ENCODE data around the gene VPS36. TPM values are rescaled to one million over a fixed set of nuclear protein-coding genes. Genes with fewer than 3 reads are reported as not detected.
"Not testable (repeated sequence)": the region's sequence is repeated elsewhere in the genome, so short reads cannot be mapped to it uniquely, and the experiment has no call there.

VPS36 gene
- total RNA-seq, 1 experiment from 2014 or later = 48.7 TPM

DNA sequence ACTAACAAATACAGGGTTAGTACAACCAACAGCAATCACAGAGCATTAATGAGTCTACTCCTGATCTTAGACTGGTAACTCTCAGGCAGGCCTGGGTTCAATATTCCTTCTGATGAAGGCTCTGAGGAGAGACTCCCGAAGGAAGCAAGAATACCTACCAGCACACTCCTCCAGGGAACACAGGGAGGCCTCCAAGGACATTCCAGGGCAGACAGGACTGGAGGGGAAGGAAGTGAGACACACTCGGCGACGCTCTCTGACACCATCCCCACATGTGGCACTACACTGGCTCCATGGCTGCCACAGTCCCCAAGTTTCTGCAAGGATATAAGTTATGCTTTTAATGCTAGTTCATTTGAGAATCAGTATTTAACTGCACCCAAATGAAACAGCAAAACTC lies 64.6 kb downstream of the VPS36 start:
- H4K20me1 ChIP-seq (ENCODE audit: insufficient read depth, low read depth, low read length) = no peaks in the 10 kb centered on the region
- no peak overlapping the region for H3K27ac ChIP-seq (ENCODE audit: low read length)
- H3K79me2 ChIP-seq (ENCODE audit: low read length) = no peaks in the 10 kb centered on the region
- H2AFZ ChIP-seq (ENCODE audit: low read length) = no peak overlapping the region
- no peaks in the 10 kb centered on the region for H3K27me3 ChIP-seq (ENCODE audit: low read length)
- no peak overlapping the region for H3K4me2 ChIP-seq (ENCODE audit: low read depth, low read length, poor library complexity, severe bottlenecking)
- H3K4me1 ChIP-seq (ENCODE audit: low read length) = no peaks in the 10 kb centered on the region
- H3K36me3 ChIP-seq (ENCODE audit: insufficient read depth, low read length) = no peaks in the 10 kb centered on the region
- H3K4me3 ChIP-seq (ENCODE audit: low read length) = no peak overlapping the region
- H3K9ac ChIP-seq (ENCODE audit: low read length) = no peak overlapping the region
- H3K9me2 ChIP-seq (replicated peaks; ENCODE audit: insufficient read depth, low read length) = no peaks in the 10 kb centered on the region
- no peak for DNase-seq
- H3K9me3 ChIP-seq (ENCODE audit: low read length) = no peaks in the 10 kb centered on the region

DNA sequence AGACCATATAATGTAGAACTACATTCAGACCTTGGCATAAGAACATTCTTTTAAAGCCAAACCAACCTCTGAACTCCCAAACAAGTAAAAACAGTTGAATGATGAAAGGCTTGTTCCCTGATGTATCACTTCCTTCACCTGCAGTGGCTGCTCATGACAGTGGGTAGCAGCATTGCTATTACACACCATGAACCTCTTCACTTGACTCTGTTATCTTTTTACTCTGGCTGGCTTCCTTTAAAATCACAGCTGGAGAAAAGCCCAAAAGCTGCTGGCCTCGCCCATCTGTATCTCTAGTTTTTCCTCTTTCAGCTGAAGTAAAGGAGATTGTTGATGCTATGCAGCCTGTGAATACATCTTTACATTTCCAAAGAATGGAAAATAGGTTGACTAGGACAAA lies 67.1 kb downstream of the VPS36 start:
- no peaks in the 10 kb centered on the region for H3K9me2 ChIP-seq (replicated peaks; ENCODE audit: insufficient read depth, low read length)
- H3K4me1 ChIP-seq (ENCODE audit: low read length) = no peaks in the 10 kb centered on the region
- H3K79me2 ChIP-seq (ENCODE audit: low read length) = no peaks in the 10 kb centered on the region
- no peak overlapping the region for H3K4me3 ChIP-seq (ENCODE audit: low read length)
- H4K20me1 ChIP-seq (ENCODE audit: insufficient read depth, low read depth, low read length) = no peaks in the 10 kb centered on the region
- no peaks in the 10 kb centered on the region for H3K36me3 ChIP-seq (ENCODE audit: insufficient read depth, low read length)
- no peak overlapping the region for H3K27ac ChIP-seq (ENCODE audit: low read length)
- H3K9ac ChIP-seq (ENCODE audit: low read length) = no peak overlapping the region
- H3K27me3 ChIP-seq (ENCODE audit: low read length) = no peaks in the 10 kb centered on the region
- no peak overlapping the region for H3K4me2 ChIP-seq (ENCODE audit: low read depth, low read length, poor library complexity, severe bottlenecking)
- no peaks in the 10 kb centered on the region for H3K9me3 ChIP-seq (ENCODE audit: low read length)
- no peak for DNase-seq
- H2AFZ ChIP-seq (ENCODE audit: low read length) = no peak overlapping the region

DNA sequence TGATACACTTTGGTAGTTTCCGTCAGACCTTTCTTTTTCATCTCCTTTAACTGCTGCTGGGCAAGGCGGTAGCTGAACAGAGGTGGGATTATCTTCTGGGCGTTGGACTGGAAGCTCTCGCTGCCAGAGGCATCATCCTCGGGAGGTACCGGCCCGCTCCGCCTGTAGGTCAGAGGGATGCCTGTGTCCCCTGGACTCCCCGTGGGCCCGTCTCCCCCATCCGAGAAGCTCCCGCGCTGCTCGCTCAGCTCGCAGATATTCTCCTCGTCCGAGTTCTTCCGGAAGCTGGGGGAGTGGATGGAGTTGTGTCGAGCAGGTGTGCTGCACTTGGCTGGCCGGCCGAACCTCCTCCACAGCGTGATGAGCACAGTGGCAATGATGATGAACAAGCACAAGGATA lies 72.1 kb downstream of the VPS36 start:
- no peak for DNase-seq
- no peaks in the 10 kb centered on the region for H3K36me3 ChIP-seq (ENCODE audit: insufficient read depth, low read length)
- no peaks in the 10 kb centered on the region for H3K4me1 ChIP-seq (ENCODE audit: low read length)

DNA sequence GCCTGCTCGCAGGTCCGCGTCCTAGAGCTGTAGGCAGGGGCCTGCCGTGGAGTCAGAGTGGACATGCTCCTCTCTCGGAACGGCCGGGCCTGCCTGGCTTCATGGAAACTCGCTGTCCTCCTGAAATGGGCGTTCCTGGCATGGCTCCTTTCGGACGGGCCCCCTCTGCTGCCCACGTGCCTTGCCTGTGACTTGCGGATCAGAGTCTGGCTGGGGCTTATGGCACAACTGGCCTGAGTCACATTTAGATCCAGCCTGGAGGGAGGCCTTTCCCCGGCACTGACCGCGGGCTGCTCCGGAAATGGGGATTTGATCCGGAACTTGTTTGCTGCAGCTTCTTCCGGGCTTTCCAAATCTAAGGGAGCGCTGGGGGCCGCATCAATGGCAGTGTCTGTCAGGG lies 72.5 kb downstream of the VPS36 start:
- H3K36me3 ChIP-seq (ENCODE audit: insufficient read depth, low read length) = no peaks in the 10 kb centered on the region
- no peak overlapping the region for H2AFZ ChIP-seq (ENCODE audit: low read length)
- H3K9ac ChIP-seq (ENCODE audit: low read length) = no peak overlapping the region
- DNase-seq = no peak
- no peaks in the 10 kb centered on the region for H3K79me2 ChIP-seq (ENCODE audit: low read length)
- no peak overlapping the region for H3K27ac ChIP-seq (ENCODE audit: low read length)
- no peaks in the 10 kb centered on the region for H3K9me2 ChIP-seq (replicated peaks; ENCODE audit: insufficient read depth, low read length)
- no peaks in the 10 kb centered on the region for H3K4me1 ChIP-seq (ENCODE audit: low read length)
- H4K20me1 ChIP-seq (ENCODE audit: insufficient read depth, low read depth, low read length) = no peaks in the 10 kb centered on the region
- no peaks in the 10 kb centered on the region for H3K9me3 ChIP-seq (ENCODE audit: low read length)
- no peaks in the 10 kb centered on the region for H3K27me3 ChIP-seq (ENCODE audit: low read length)
- no peak overlapping the region for H3K4me3 ChIP-seq (ENCODE audit: low read length)
- no peak overlapping the region for H3K4me2 ChIP-seq (ENCODE audit: low read depth, low read length, poor library complexity, severe bottlenecking)

More for the DNA sequence above, 72.1 kb downstream of the VPS36 start:
- Histone ChIP-seq H2AFZ (ENCODE audit: low read length) (no peak overlapping the region), H3K9me2 (replicated peaks; ENCODE audit: insufficient read depth, low read length) (no peaks in the 10 kb centered on the region), H3K9ac (ENCODE audit: low read length) (no peak overlapping the region), H3K9me3 (ENCODE audit: low read length) (no peaks in the 10 kb centered on the region), H3K27ac (ENCODE audit: low read length) (no peak overlapping the region), H3K4me2 (ENCODE audit: low read depth, low read length, poor library complexity, severe bottlenecking) (no peak overlapping the region), H3K4me3 (ENCODE audit: low read length) (no peak overlapping the region), H3K79me2 (ENCODE audit: low read length) (no peaks in the 10 kb centered on the region), H3K27me3 (ENCODE audit: low read length) (no peaks in the 10 kb centered on the region), H4K20me1 (ENCODE audit: insufficient read depth, low read depth, low read length) (no peaks in the 10 kb centered on the region)

DNA sequence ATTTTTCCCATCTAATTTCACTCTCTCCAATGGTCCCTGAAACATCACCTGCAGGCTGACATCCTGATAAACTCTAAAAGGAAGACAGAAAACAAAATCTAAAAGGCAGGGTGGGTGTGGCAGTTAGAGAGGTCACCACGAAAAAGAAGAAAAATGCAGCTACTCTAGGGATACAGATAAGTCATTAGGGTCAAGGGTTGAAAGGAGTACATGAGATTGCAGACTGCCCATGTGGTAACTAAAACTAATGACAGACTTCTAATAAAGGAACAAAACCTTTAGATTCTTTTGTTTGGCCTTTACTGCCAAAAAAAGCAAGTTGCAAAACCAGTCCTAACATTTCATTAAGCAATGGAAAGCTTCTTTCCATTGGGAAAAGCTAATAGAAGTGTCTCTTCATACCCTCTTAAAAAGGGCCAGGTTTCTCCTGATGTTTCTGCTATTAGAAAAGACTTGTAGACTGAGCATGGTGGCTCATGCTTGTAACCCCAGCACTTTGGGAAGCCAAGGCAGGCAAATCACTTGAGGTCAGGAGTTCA lies 75.5 kb downstream of the VPS36 start:
- Histone ChIP-seq H2AFZ (ENCODE audit: low read length) (no peak overlapping the region), H3K36me3 (ENCODE audit: insufficient read depth, low read length) (no peaks in the 10 kb centered on the region), H4K20me1 (ENCODE audit: insufficient read depth, low read depth, low read length) (no peaks in the 10 kb centered on the region), H3K9me2 (replicated peaks; ENCODE audit: insufficient read depth, low read length) (no peaks in the 10 kb centered on the region), H3K79me2 (ENCODE audit: low read length) (no peaks in the 10 kb centered on the region), H3K4me2 (ENCODE audit: low read depth, low read length, poor library complexity, severe bottlenecking) (no peak overlapping the region), H3K9ac (ENCODE audit: low read length) (no peak overlapping the region), H3K4me3 (ENCODE audit: low read length) (no peak overlapping the region), H3K27me3 (ENCODE audit: low read length) (no peaks in the 10 kb centered on the region), H3K9me3 (ENCODE audit: low read length) (no peaks in the 10 kb centered on the region), H3K27ac (ENCODE audit: low read length) (no peak overlapping the region), H3K4me1 (ENCODE audit: low read length) (no peaks in the 10 kb centered on the region)
- DNase-seq = no peak

DNA sequence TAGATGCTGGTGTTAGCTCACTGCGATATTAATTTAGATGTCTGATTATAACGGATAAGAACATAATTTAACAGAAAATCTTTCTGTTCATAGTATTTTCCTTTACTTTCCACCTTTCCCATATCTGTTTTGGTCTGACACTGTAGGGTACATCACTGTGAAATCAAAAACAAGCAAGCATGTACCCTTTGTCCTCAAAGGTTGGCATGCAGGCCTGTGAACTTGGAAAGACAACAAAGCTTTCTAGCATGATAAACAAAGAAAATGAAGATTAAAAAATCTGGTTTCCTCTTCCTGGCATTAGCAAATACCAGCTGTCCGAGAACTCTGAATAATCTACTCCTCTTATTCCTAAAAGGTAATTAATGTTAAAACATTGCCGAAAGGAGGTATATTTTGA lies 76.0 kb downstream of the VPS36 start:
- Histone ChIP-seq H3K4me3 (ENCODE audit: low read length) (no peak overlapping the region), H3K27ac (ENCODE audit: low read length) (no peak overlapping the region), H3K9ac (ENCODE audit: low read length) (no peak overlapping the region), H4K20me1 (ENCODE audit: insufficient read depth, low read depth, low read length) (no peaks in the 10 kb centered on the region), H3K36me3 (ENCODE audit: insufficient read depth, low read length) (no peaks in the 10 kb centered on the region), H3K4me2 (ENCODE audit: low read depth, low read length, poor library complexity, severe bottlenecking) (no peak overlapping the region), H3K79me2 (ENCODE audit: low read length) (no peaks in the 10 kb centered on the region), H2AFZ (ENCODE audit: low read length) (no peak overlapping the region), H3K9me3 (ENCODE audit: low read length) (no peaks in the 10 kb centered on the region), H3K27me3 (ENCODE audit: low read length) (no peaks in the 10 kb centered on the region), H3K4me1 (ENCODE audit: low read length) (no peaks in the 10 kb centered on the region), H3K9me2 (replicated peaks; ENCODE audit: insufficient read depth, low read length) (no peaks in the 10 kb centered on the region)
- DNase-seq = no peak

DNA sequence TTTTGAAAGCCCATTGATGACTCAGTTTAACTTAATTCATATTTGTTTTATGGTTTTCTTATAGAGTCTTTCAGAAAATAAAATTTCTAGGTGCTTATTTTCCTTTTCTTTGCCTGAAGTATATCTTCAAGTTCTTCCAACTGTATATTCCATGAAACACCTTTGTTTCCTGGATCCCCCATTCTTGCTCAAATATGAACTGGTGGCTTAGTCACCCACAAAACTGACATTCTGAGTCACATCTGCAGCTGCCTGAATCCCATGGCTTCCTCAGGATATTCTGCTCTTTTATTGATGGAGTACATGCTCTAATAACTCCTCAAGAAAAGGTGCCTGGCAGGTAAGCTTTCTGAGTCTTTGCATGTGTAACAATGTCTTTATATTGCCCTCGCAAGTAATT lies 77.2 kb downstream of the VPS36 start:
- H3K27ac ChIP-seq (ENCODE audit: low read length); H3K79me2 ChIP-seq (ENCODE audit: low read length); DNase-seq; H3K9me2 ChIP-seq (replicated peaks; ENCODE audit: insufficient read depth, low read length); H3K27me3 ChIP-seq (ENCODE audit: low read length); H4K20me1 ChIP-seq (ENCODE audit: insufficient read depth, low read depth, low read length); H3K9ac ChIP-seq (ENCODE audit: low read length); H2AFZ ChIP-seq (ENCODE audit: low read length); H3K36me3 ChIP-seq (ENCODE audit: insufficient read depth, low read length); H3K9me3 ChIP-seq (ENCODE audit: low read length); H3K4me1 ChIP-seq (ENCODE audit: low read length); H3K4me2 ChIP-seq (ENCODE audit: low read depth, low read length, poor library complexity, severe bottlenecking); H3K4me3 ChIP-seq (ENCODE audit: low read length): not testable (repeated sequence)

DNA sequence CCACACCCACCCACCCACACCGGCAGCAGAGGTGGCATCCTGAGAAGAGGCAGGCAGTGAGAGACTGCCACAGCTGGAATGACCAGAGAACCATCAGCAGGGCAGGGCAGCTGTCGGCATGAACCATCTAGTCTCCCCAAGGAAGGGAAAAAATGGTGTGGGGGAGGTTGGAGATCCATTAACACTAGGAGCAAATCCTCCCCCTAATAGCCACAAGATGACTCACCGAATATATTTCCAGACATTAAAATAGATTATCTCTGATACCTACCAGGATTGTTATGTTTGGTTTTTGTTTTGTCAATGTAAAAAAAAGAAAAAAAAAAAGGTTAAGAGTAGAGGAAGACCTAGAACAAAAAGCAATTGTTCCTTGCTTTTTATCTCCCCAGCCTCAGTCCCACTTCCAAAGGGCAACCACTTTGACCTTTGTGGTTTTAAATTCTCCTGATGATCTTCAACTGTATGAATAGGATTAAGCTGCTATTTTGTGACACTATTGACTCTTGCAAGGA lies 78.6 kb downstream of the VPS36 start:
- Histone ChIP-seq H3K9me3 (ENCODE audit: low read length) (no peaks in the 10 kb centered on the region), H3K27ac (ENCODE audit: low read length) (no peak overlapping the region), H2AFZ (ENCODE audit: low read length) (no peak overlapping the region), H3K4me2 (ENCODE audit: low read depth, low read length, poor library complexity, severe bottlenecking) (no peak overlapping the region), H3K27me3 (ENCODE audit: low read length) (no peaks in the 10 kb centered on the region), H3K9ac (ENCODE audit: low read length) (no peak overlapping the region), H3K4me1 (ENCODE audit: low read length) (no peaks in the 10 kb centered on the region), H3K36me3 (ENCODE audit: insufficient read depth, low read length) (no peaks in the 10 kb centered on the region), H3K9me2 (replicated peaks; ENCODE audit: insufficient read depth, low read length) (no peaks in the 10 kb centered on the region), H3K79me2 (ENCODE audit: low read length) (no peaks in the 10 kb centered on the region), H4K20me1 (ENCODE audit: insufficient read depth, low read depth, low read length) (no peaks in the 10 kb centered on the region), H3K4me3 (ENCODE audit: low read length) (no peak overlapping the region)
- no peak for DNase-seq

DNA sequence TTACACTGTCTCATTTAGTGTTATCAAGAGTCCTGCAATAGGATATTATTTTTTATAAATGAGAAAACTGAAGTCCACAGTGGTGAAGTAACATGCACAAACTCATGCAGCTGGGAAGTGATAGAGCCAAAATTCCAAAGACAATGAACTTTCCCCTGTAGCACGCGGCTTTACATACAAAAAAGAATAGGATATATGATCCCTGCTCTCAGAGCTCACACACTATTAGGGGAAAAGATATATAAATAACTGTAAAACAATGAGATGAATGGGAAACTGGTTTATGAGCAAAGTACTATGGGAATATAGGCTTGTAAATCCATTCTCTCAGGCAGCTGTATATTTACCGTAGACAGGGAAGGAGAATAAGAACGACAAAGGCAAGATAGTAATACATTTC lies 84.1 kb downstream of the VPS36 start:
- no peaks in the 10 kb centered on the region for H3K9me2 ChIP-seq (replicated peaks; ENCODE audit: insufficient read depth, low read length)
- H3K4me1 ChIP-seq (ENCODE audit: low read length) = no peaks in the 10 kb centered on the region
- H3K9me3 ChIP-seq (ENCODE audit: low read length) = no peaks in the 10 kb centered on the region
- no peaks in the 10 kb centered on the region for H3K79me2 ChIP-seq (ENCODE audit: low read length)
- H3K27ac ChIP-seq (ENCODE audit: low read length) = no peak overlapping the region
- no peak overlapping the region for H2AFZ ChIP-seq (ENCODE audit: low read length)
- H3K27me3 ChIP-seq (ENCODE audit: low read length) = no peaks in the 10 kb centered on the region
- H3K4me2 ChIP-seq (ENCODE audit: low read depth, low read length, poor library complexity, severe bottlenecking) = no peak overlapping the region
- no peak overlapping the region for H3K9ac ChIP-seq (ENCODE audit: low read length)
- DNase-seq = no peak
- H3K36me3 ChIP-seq (ENCODE audit: insufficient read depth, low read length) = no peaks in the 10 kb centered on the region
- H4K20me1 ChIP-seq (ENCODE audit: insufficient read depth, low read depth, low read length) = no peaks in the 10 kb centered on the region
- H3K4me3 ChIP-seq (ENCODE audit: low read length) = no peak overlapping the region
